ENCODE data around the gene STRBP. TPM values are rescaled to one million over a fixed set of nuclear protein-coding genes. Genes with fewer than 3 reads are reported as not detected.

The STRBP gene
- total RNA-seq = 10 to 100 TPM; 22.5 to 23.0 TPM

DNA sequence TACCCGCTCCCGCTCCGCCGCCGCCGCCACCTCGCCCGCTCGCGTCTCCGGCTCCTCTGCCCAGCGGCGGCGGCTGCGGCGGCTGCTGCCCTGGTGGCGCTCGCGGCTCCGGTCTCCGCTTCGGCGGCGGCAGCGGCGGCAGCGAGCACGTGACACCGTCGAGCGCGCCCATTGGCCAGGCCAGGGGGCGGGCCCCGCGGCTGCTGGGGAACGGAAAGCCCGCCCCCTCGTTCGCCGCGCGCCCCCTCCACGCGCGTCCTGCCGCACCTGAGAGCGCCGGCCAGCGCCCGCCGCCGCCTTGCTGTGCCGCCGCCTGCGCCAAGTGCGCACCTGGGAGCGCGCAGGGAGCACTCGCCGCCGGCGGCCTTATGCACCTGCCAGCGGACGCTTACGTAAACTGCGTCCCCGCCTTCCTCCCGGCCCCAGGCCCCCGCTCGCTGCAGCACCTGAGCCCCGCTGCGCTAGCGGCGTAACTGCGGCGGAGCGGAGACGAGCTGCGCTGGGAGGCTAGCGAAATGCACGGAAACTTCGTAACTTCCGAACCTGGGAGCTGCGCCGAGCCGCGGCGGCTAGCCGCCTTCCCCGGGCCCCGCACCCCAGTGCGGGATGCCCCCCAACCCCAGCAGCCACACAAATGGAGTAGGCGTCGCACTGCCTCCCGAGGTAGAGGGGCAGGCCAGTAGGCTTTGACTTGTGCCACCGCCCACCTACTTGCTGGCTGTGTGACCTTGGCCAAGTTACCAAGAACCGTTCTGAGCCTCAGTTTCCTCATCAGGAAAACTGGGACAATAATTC, at the start of gene STRBP:
TSS of gene STRBP (minus strand) at position 122 of the 795 bp plus-strand sequence. CDS start 84,452 bp downstream, outside the sequence.

Other genes with a start within 250 kb of the STRBP start
- gene GPR21, start 234.9 kb downstream of the STRBP start, total RNA-seq = 1 to 10 TPM in 1 of 2 experiments, under 1 TPM in 1; 0.78 to 1.3 TPM
- gene CRB2, start 87.6 kb upstream of the STRBP start, total RNA-seq = not detected